SK-N-SH (cell line): ENCODE measurements around the gene ZIK1. TPM values are rescaled to one million over a fixed set of nuclear protein-coding genes. Genes with fewer than 3 reads are reported as not detected.

ENCODE experiments used
- CTCF ChIA-PET: fragments of 300-600, 350-600 bp; formaldehyde crosslinking; extraction: SDS; loops from one replicate; lab custom pipeline; 2021; lab: Yijun Ruan, JAX
- POLR2A ChIA-PET: fragments of 350-600 bp; sonication (Branson Sonifier 250); formaldehyde crosslinking; extraction: SDS; loops from one replicate; lab custom pipeline; 2020; ENCODE audit warnings: antibody characterized with exemption, inconsistent platforms; lab: Yijun Ruan, JAX
- DNase-seq: peaks from one replicate; pipeline ENCODE4 v3.0.0; 2012
- H2AFZ ChIP-seq: fragments of 200-600 bp; sonication (generic); 2 replicates; pipeline ENCODE4 v1.8.1; 2016; ENCODE audit warnings: antibody characterized with exemption, mild to moderate bottlenecking, low read depth
- H3F3A ChIP-seq: fragments of 200-600 bp; sonication (generic); replicated peaks from 2 replicates; pipeline ENCODE3; 2016; ENCODE audit warnings: antibody characterized with exemption, mild to moderate bottlenecking; ENCODE audit not compliant: insufficient read depth
- H3K27ac ChIP-seq, 2 experiments: fragments of 200-500 bp in 1 of 2; fragments of 200-600 bp in 1 of 2; sonication (Bioruptor generic) in 1 of 2; sonication (generic), shearing (Covaris generic) in 1 of 2; 2 replicates each; pipeline versions ENCODE4 v1.5.1 to v1.6.1; 2014 to 2016; ENCODE audit warnings: low read depth in 2 of 2, inconsistent platforms in 1 of 2, low read length in 1 of 2, mild to moderate bottlenecking in 1 of 2, mixed read lengths in 1 of 2
- H3K27me3 ChIP-seq: fragments of 200-600 bp; sonication (generic), shearing (Covaris generic); 2 replicates; pipeline ENCODE4 v1.6.1; 2016; ENCODE audit warnings: mixed run types; ENCODE audit not compliant: insufficient read depth
- H3K36me3 ChIP-seq, 2 experiments: fragments of 200-500 bp in 1 of 2; fragments of 200-600 bp in 1 of 2; sonication (Bioruptor generic) in 1 of 2; sonication (generic) in 1 of 2; replicated peaks in 1 of 2; 2 replicates each; pipeline versions ENCODE3 to v1.5.1; 2014 to 2016; ENCODE audit warnings: low read length in 1 of 2, mild to moderate bottlenecking in 1 of 2; ENCODE audit not compliant: insufficient read depth in 2 of 2, control insufficient read depth in 1 of 2
- H3K4me1 ChIP-seq, 2 experiments: fragments of 200-500 bp in 1 of 2; fragments of 200-600 bp in 1 of 2; sonication (Bioruptor generic) in 1 of 2; sonication (generic), shearing (Covaris generic) in 1 of 2; 2 replicates each; pipeline versions ENCODE4 v1.5.1 to v1.6.1; 2014 to 2016; ENCODE audit warnings: low read depth in 1 of 2, low read length in 1 of 2, mixed run types in 1 of 2; ENCODE audit not compliant: insufficient read depth in 2 of 2, control insufficient read depth in 1 of 2
- H3K4me2 ChIP-seq: fragments of 200-600 bp; sonication (generic), shearing (Covaris generic); 2 replicates; pipeline ENCODE4 v1.6.1; 2017; ENCODE audit warnings: mixed run types
- H3K4me3 ChIP-seq, 2 experiments: fragments of 200-500 bp in 1 of 2; fragments of 200-600 bp in 1 of 2; sonication (Bioruptor generic) in 1 of 2; sonication (generic), shearing (Covaris generic) in 1 of 2; 2 replicates each; pipeline versions ENCODE4 v1.5.1 to v1.8.1; 2014 to 2016; ENCODE audit warnings: low read depth in 2 of 2, inconsistent platforms in 1 of 2, low read length in 1 of 2, mild to moderate bottlenecking in 1 of 2, mixed read lengths in 1 of 2, moderate library complexity in 1 of 2
- H3K79me2 ChIP-seq: fragments of 200-600 bp; sonication (generic); 2 replicates; pipeline ENCODE4 v1.8.1; 2017; ENCODE audit warnings: mild to moderate bottlenecking; ENCODE audit not compliant: insufficient read depth
- H3K9ac ChIP-seq: fragments of 200-600 bp; sonication (generic); 2 replicates; pipeline ENCODE4 v1.6.1; 2017; ENCODE audit warnings: mixed run types
- H3K9me2 ChIP-seq: fragments of 200-600 bp; sonication (generic); 2 replicates; pipeline ENCODE4 v1.6.1; 2017; ENCODE audit warnings: mixed run types
- H3K9me3 ChIP-seq: fragments of 200-600 bp; sonication (generic); 2 replicates; pipeline ENCODE4 v1.6.1; 2017; ENCODE audit warnings: mixed run types, mild to moderate bottlenecking, moderate library complexity
- H4K20me1 ChIP-seq: fragments of 200-600 bp; sonication (generic); 2 replicates; pipeline ENCODE4 v1.6.1; 2017; ENCODE audit warnings: mild to moderate bottlenecking, mixed run types; ENCODE audit not compliant: insufficient read depth
- CHD2 ChIP-seq: fragments of 150-350 bp; IDR thresholded peaks from 2 replicates; pipeline ENCODE4 v1.6.1; 2018; ENCODE audit warnings: low read length; ENCODE audit not compliant: partially characterized antibody
- EP300 ChIP-seq, 2 experiments: IDR thresholded peaks; 2 replicates each; pipeline versions ENCODE4 v1.4.0 to v1.6.1; 2012; ENCODE audit warnings: borderline replicate concordance in 1 of 2, low read depth in 1 of 2, low read length in 1 of 2
- FOSL2 ChIP-seq: IDR thresholded peaks from 2 replicates; pipeline ENCODE4 v1.4.0; 2012; ENCODE audit warnings: low read depth, mild to moderate bottlenecking, moderate library complexity, borderline replicate concordance
- FOXJ3 ChIP-seq: sonication (generic); formaldehyde crosslinking; IDR thresholded peaks from 2 replicates; pipeline ENCODE4 v1.5.1; 2020; ENCODE audit warnings: mild to moderate bottlenecking, missing genetic modification reagents
- FOXM1 ChIP-seq: IDR thresholded peaks from 2 replicates; pipeline ENCODE4 v1.4.0; 2012; ENCODE audit warnings: low read depth, mild to moderate bottlenecking
- MXI1 ChIP-seq: IDR thresholded peaks from 2 replicates; pipeline ENCODE4 v1.6.1; 2012; ENCODE audit warnings: mild to moderate bottlenecking, low read depth, low read length, improper control_type of control experiment
- NFIC ChIP-seq: IDR thresholded peaks from 2 replicates; pipeline ENCODE4 v1.4.0; 2012; ENCODE audit warnings: borderline replicate concordance
- POLR2AphosphoS5 ChIP-seq: IDR thresholded peaks from 2 replicates; pipeline ENCODE4 v1.6.1; 2012; ENCODE audit warnings: low read depth, low read length
- RCOR1 ChIP-seq: fragments of 150-350 bp; IDR thresholded peaks from 2 replicates; pipeline ENCODE4 v1.6.1; 2017; ENCODE audit warnings: antibody characterized with exemption, low read length
- TAF1 ChIP-seq: IDR thresholded peaks from 2 replicates; pipeline ENCODE4 v1.6.1; 2012; ENCODE audit warnings: low read depth, mild to moderate bottlenecking, low read length, moderate library complexity, borderline replicate concordance
- TCF12 ChIP-seq: IDR thresholded peaks from 2 replicates; pipeline ENCODE4 v1.4.0; 2012
- YY1 ChIP-seq: IDR thresholded peaks from 2 replicates; pipeline ENCODE4 v1.4.0; 2012; ENCODE audit warnings: low read depth, mild to moderate bottlenecking
- polyA plus RNA-seq, 3 experiments: library from polyadenylated mRNA; depleted of rRNA; stranded (reverse); fragments of >200 nt; gene quantifications; 2 replicates each; pipeline ENCODE4 v1.2.3, GENCODE V29; 2012
- TF ChIP-seq, protein P1 (sequence below): IDR thresholded peaks from 2 replicates; pipeline ENCODE4 v1.4.0; 2012; ENCODE audit warnings: low read depth, borderline replicate concordance
- TF ChIP-seq, protein P2 (sequence below): fragments of 200-600 bp; sonication (generic); IDR thresholded peaks from 2 replicates; pipeline ENCODE4 v1.6.1; 2017; ENCODE audit warnings: antibody characterized with exemption, mild to moderate bottlenecking, moderate library complexity
- TF ChIP-seq, protein P3 (sequence below): fragments of 150-350 bp; IDR thresholded peaks from 2 replicates; pipeline ENCODE4 v1.6.1; 2017; ENCODE audit warnings: antibody characterized with exemption, low read length, low read depth, borderline replicate concordance
- TF ChIP-seq, protein P4 (sequence below): IDR thresholded peaks from 2 replicates; pipeline ENCODE4 v1.4.0; 2012; ENCODE audit warnings: low read depth, borderline replicate concordance

ZIK1 gene
- polyA plus RNA-seq, 1 of the 3 experiments (the other 2 are of a cell fraction): 2.1 TPM

DNA sequence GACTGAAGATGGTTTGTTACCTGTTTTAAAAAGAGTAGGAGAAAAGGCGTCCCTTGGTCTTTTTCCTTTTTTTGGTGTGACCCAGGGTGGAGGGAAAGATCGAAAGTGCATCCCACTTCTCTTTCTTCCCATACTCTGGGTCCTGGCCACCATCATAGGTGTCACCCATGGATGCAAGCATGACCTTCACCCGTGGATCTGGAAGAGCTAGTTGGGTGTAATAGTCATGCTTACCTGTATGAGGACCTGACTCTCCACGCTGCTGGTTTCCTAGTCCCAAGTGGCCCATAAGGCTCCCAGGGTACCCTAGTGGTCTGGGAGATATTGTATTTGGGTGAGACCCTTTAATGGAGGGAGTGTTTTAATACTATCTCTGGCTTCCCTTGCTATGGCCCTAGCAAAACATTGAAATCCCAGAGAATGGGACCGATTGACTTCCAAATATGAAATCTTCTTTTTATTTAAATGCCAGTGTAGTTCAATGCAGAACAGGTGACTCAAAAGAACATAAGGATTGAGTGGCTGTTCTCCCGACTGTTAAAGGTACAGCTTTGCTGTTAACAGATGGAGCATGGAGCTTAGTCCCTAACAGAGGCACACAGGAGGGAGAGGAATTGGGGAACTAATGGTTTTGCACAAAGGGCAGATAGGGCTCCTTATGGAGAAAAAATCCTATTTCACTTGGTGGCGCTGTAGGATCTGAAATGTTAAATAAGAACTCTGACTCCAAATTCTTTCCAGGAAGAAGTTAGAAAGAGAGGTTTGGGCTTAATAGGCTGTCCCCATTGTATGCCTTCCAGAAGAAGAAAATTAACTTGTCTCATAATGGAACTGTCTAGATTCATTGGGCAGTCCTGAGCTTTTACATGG is 17.3 kb upstream of the ZIK1 start (continued):
- TF ChIP-seq, protein P1, sequence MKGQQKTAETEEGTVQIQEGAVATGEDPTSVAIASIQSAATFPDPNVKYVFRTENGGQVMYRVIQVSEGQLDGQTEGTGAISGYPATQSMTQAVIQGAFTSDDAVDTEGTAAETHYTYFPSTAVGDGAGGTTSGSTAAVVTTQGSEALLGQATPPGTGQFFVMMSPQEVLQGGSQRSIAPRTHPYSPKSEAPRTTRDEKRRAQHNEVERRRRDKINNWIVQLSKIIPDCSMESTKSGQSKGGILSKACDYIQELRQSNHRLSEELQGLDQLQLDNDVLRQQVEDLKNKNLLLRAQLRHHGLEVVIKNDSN: no peak
- no peak for TF ChIP-seq RCOR1

DNA sequence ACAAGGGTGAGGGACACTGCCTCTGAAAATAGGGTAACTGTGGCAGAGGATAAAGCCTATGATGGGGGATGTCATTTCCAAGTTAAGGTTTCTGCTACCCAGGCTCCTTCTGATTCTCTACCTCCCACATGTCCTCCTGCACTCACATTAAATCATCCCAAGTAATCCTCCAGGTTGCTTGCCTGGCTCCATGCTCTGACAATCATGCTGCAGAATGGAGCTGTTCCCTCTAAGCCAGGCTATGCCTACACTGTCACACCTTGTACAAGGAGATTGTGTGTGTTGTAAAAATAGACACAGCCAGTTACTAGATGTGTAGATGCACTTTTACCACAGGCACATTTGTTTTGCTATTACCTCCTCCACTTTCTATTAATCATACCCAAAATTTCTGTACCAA is 13.2 kb upstream of the ZIK1 start:
- H3K27me3 ChIP-seq: no peaks in the 10 kb centered on the region
- no peak overlapping the region for H2AFZ ChIP-seq
- no peaks in the 10 kb centered on the region for H4K20me1 ChIP-seq
- no peak overlapping the region for H3K9ac ChIP-seq
- ChIA-PET CTCF (no interaction called here), POLR2A (no interaction called here)
- no peaks in the 10 kb centered on the region for H3K9me2 ChIP-seq
- no peaks in the 10 kb centered on the region for H3K4me1 ChIP-seq
- no peaks in the 10 kb centered on the region for H3K79me2 ChIP-seq
- DNase-seq: no peak
- no peak overlapping the region; a peak in 1 of 4 replicates for H3K4me3 ChIP-seq
- peaks cover 30% of the 10 kb centered on the region; the same call in 1 of the 2 replicates for H3K9me3 ChIP-seq
- H3K27ac ChIP-seq: no peak overlapping the region
- H3F3A ChIP-seq: peaks cover 6% of the 10 kb centered on the region
- peaks cover 40 to 41% of the 10 kb centered on the region in 2 experiments for H3K36me3 ChIP-seq
- H3K4me2 ChIP-seq: no peak overlapping the region
- TF ChIP-seq EP300 (IDR thresholded peaks at IDR 0.05; ENCODE audit: borderline replicate concordance in 1 of 2, low read depth in 1 of 2, low read length in 1 of 2): no peak
- TF ChIP-seq TCF12: no peak
- TF ChIP-seq, protein P2, sequence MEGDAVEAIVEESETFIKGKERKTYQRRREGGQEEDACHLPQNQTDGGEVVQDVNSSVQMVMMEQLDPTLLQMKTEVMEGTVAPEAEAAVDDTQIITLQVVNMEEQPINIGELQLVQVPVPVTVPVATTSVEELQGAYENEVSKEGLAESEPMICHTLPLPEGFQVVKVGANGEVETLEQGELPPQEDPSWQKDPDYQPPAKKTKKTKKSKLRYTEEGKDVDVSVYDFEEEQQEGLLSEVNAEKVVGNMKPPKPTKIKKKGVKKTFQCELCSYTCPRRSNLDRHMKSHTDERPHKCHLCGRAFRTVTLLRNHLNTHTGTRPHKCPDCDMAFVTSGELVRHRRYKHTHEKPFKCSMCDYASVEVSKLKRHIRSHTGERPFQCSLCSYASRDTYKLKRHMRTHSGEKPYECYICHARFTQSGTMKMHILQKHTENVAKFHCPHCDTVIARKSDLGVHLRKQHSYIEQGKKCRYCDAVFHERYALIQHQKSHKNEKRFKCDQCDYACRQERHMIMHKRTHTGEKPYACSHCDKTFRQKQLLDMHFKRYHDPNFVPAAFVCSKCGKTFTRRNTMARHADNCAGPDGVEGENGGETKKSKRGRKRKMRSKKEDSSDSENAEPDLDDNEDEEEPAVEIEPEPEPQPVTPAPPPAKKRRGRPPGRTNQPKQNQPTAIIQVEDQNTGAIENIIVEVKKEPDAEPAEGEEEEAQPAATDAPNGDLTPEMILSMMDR: no peak
- no peak for TF ChIP-seq POLR2AphosphoS5
- TF ChIP-seq, protein P3, sequence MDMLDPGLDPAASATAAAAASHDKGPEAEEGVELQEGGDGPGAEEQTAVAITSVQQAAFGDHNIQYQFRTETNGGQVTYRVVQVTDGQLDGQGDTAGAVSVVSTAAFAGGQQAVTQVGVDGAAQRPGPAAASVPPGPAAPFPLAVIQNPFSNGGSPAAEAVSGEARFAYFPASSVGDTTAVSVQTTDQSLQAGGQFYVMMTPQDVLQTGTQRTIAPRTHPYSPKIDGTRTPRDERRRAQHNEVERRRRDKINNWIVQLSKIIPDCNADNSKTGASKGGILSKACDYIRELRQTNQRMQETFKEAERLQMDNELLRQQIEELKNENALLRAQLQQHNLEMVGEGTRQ: no peak
- no peak for TF ChIP-seq FOXM1
- no peak for TF ChIP-seq FOXJ3 (CRISPR knock-in tag)
- no peak for TF ChIP-seq MXI1
- no peak for TF ChIP-seq TAF1
- TF ChIP-seq, protein P4, sequence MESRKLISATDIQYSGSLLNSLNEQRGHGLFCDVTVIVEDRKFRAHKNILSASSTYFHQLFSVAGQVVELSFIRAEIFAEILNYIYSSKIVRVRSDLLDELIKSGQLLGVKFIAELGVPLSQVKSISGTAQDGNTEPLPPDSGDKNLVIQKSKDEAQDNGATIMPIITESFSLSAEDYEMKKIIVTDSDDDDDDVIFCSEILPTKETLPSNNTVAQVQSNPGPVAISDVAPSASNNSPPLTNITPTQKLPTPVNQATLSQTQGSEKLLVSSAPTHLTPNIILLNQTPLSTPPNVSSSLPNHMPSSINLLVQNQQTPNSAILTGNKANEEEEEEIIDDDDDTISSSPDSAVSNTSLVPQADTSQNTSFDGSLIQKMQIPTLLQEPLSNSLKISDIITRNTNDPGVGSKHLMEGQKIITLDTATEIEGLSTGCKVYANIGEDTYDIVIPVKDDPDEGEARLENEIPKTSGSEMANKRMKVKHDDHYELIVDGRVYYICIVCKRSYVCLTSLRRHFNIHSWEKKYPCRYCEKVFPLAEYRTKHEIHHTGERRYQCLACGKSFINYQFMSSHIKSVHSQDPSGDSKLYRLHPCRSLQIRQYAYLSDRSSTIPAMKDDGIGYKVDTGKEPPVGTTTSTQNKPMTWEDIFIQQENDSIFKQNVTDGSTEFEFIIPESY: no peak
- no peak for TF ChIP-seq CHD2
- TF ChIP-seq FOSL2: no peak
- TF ChIP-seq YY1: no peak
- no peak for TF ChIP-seq NFIC
- TF ChIP-seq, all 33 proteins: peak for 0
